IPS-NIHi7 (cell line): ENCODE results near the gene ZEB1.
A peak's percentile ranks its signal among the peaks of the same experiment; 100 is the strongest.
"Not testable (repeated sequence)": the region's sequence is repeated elsewhere in the genome, so short reads cannot be mapped to it uniquely, and the experiment has no call there.

ENCODE experiments used
- DNase-seq: peaks from one replicate; pipeline ENCODE4 v3.0.0; 2012; ENCODE audit warnings: mixed read lengths; ENCODE audit errors: extremely low spot score

ZEB1 gene

DNA sequence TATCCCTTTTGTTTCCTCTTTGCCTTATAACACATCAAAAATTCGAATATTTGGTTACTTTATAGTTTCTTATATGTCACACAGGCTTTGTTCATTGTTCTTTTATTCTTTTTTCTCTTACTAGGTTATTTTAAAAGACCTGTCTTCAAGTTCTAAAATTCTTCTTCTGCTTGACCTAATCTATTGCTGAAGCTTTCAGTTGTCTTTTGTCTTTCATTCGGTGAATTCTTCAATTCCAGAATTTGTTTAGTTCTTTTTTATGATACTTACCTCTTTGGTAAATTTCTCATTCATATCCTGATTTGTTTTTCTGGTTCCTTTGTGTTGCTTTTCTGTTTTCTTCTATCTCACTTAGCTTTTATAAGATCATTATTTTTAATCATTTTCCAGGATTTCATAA lies 188.4 kb downstream of the ZEB1 start:
- DNase-seq = no peak

DNA sequence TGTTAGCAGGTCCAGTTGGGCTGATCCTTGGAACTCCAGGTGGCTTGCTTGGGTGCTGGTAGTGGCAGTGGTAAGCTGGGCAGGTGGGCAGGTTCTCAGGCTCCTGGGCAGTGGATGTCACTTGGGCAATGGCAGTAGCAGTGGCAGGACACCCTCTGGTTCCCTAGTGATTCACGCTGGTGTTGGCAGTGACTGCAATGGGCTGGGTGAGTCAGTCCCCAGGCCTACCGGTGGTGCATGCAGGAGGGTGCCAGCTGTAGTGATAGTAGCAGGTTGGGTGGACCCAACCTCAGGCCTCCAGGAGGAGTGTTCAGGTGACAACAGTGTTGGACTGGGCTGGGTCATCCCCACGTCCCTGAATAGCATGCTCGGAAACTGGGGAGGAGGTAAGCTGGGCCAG lies 189.2 kb downstream of the ZEB1 start:
- no peak for DNase-seq

DNA sequence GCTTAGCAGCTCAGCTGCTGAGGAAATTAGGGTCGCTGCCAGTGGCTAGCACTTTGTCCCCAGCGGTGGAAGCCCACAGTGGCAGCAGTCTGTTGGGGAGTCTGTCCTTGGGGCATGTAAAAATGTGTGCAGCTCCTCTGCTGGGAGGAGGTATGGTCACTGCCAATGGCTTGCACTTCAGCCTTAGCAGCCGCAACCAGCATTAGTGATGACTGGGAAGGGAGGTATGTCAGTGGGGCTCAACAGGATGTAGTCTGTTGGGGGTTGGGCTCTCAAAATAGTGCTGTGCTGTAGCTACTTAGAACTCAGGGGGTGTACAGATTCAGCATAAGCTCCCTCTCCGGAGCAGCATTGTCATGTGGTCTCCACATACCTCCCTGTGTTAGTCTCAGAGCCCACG lies 189.9 kb downstream of the ZEB1 start:
- DNase-seq = no peak

DNA sequence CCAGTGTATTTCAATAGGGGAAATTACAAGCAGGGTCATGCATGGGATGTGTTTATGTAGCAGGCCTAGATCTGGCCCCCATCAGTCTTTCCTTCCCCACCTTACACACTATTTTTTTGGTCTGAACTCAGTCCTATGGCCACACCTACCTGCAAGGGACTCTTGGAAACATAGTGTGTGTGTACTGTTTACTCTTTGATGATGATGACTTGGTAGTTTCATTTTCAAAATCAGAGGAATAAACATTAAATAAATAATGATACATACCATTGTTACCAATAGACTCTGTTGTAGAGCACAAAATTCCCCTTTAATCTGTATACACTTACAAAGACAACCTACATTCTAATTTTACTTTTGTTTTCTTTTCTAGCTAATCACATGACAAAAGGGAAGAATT lies 191.0 kb downstream of the ZEB1 start:
- no peak for DNase-seq

DNA sequence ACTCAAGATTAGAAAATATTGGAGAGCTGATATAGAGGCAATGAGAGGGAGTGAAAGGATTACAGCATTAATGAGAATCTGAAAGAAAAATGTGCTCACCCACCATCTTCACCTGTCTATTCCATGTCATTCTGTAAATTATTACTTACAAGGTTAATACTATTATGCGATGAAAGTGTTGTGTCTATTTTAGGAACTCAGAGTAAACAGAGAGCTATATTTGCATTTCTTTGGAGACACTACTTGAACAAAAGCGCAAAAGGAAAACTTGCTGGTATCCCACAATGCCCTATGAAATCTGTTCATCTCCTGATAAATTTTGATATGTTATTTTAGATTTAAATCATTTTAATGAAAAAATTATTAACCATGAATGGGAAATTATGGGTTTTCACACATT lies 196.1 kb downstream of the ZEB1 start:
- DNase-seq = no peak

DNA sequence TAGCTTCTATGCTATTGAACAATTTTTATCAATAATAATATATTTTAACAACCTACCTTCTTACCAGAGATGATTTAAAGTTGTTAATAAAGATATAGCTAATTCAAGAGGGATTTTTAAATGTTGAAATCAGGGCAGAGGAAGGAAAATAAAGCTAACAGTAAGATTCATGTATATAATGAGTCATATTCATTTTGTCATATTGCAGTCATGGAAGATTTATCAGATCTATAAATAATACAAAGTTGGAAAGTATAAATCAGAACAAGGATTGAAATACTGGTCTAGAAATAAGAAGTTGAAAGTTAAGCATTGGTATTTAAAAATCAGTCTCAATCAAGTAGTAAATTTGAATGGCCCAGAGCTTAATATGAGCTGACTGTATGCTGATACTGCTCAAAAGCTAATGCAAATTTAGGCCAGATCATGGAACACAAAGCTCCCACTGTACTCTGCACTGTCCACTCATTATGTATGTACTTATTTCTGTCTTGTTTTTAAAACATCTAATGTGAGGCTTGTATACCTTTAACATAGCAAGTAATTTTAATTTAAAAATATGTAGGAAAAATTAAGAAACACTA lies 196.9 kb downstream of the ZEB1 start:
- DNase-seq = no peak

DNA sequence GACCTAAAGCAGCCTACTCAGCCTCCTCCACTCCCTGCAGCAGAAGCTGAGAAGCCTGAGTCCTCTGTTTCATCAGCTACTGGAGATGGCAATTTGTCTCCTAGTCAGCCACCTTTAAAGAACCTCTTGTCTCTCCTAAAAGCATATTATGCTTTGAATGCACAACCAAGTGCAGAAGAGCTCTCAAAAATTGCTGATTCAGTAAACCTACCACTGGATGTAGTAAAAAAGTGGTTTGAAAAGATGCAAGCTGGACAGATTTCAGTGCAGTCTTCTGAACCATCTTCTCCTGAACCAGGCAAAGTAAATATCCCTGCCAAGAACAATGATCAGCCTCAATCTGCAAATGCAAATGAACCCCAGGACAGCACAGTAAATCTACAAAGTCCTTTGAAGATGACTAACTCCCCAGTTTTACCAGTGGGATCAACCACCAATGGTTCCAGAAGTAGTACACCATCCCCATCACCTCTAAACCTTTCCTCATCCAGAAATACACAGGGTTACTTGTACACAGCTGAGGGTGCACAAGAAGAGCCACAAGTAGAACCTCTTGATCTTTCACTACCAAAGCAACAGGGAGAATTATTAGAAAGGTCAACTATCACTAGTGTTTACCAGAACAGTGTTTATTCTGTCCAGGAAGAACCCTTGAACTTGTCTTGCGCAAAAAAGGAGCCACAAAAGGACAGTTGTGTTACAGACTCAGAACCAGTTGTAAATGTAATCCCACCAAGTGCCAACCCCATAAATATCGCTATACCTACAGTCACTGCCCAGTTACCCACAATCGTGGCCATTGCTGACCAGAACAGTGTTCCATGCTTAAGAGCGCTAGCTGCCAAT lies 202.2 kb downstream of the ZEB1 start:
- DNase-seq = no peak

DNA sequence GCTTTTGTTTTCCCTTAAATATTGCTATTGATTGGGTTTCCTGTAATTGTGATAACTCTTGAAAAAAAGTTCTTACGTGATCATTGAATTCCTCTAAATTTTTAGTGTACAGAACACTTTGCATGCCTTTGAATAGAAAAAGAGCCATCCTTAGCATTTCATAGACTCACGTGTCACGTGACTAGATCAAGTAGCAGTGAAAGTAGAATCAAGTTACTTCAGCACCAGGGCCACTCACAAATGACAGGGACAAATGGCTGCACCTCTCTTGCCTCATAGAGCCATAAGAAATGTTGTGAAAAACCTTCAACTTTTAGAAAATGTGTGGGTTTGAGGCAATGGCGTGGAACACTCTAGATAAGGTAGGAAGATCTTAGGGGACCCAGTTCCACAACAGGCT lies 203.8 kb downstream of the ZEB1 start:
- no peak for DNase-seq

DNA sequence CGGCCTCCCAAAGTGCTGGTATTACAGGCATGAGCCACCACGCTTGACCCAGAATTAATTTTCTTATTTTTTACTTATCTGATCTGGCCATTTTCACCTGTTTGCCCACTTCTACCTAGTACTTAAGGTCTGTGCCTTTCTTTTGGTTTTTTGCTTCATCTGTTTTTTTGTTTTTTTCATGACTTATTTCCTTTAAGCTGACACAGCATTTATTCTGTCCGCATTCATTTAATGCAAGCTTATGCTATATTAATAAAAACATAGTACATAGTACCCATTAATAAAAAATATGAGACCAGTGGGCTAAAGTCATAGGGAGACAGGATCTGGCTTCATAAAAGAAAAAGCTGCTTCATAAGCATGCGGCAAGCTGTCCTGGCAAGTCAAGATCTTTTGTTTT lies 205.4 kb downstream of the ZEB1 start:
- DNase-seq = no peak

DNA sequence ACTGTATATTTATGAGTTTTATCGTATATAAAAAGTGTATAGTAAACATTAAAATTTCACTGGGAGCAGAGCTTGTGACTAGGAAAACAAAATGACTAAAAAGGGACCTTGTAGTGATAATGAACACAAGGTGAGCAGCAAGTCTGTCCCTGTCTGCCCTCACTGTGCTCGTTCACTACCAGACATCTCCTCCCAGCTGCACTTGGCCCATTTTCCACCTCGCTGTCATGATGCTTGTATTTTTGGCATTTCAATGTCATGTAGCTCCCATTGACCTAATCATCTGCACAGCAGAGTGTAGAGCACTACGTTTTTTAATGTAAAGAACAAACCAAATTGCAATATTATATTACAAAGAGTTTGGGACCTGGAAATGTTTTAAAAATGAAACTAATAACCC lies 207.2 kb downstream of the ZEB1 start:
- DNase-seq = no peak

DNA sequence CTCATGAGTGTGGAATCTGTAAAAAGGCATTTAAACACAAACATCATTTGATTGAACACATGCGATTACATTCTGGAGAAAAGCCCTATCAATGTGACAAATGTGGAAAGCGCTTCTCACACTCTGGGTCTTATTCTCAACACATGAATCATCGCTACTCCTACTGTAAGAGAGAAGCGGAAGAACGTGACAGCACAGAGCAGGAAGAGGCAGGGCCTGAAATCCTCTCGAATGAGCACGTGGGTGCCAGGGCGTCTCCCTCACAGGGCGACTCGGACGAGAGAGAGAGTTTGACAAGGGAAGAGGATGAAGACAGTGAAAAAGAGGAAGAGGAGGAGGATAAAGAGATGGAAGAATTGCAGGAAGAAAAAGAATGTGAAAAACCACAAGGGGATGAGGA lies 207.7 kb downstream of the ZEB1 start:
- DNase-seq = peak; percentile 20

DNA sequence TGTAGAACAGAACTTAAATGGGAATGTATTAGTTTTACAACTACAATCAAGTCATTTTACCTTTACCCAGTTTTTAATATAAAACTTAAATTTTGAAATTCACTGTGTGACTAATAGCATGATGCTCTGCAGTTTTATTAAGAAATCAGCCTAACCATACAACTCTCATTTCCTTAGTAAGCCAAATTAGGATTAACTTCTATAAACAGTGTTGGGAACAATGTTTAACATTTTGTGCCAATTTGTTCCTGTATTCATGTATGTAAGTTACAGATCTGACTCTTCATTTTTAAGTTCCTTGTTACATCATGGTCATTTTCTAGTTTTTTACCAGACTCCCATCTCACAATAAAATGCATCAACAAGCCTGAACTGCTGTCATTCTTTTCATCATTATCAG lies 209.8 kb downstream of the ZEB1 start:
- DNase-seq = no peak

DNA sequence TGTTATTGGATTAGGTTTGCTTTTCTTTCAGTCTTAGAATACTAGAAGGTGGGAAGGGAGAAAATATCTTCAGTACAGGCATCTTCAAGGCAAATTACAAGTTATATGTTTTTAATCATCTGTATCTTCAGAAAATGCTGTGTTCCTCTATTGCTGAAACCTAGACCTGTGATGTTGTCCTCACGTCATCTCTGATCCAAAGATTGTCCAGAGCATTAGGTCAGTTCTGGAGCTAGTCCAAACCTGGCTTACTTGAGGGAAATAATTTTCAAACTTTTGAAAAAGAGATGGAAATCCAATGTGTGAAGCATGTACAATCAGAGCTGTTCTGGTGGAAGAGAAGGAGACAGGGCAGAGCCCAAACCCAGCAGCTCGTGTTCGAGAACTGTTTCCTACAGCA lies 217.3 kb downstream of the ZEB1 start:
- DNase-seq = no peak

DNA sequence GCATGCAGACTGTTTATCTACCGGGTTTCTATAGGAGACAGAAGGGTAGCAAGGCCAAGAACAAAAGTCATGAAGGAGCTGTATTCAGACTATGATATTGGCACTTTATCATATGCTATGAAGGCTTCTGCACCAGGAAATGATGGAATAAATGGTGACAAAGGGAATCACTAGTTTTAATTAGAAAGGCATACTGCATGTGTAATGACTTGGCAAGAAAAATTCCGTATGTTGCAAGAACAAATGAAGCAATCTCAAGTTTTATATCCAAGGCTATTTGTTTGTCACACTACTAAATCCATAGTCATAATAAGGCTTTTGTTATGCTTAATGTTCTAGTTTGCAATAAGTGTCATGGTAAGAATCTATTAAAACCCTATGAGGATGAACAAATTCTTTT lies 230.9 kb downstream of the ZEB1 start:
- DNase-seq = no peak

DNA sequence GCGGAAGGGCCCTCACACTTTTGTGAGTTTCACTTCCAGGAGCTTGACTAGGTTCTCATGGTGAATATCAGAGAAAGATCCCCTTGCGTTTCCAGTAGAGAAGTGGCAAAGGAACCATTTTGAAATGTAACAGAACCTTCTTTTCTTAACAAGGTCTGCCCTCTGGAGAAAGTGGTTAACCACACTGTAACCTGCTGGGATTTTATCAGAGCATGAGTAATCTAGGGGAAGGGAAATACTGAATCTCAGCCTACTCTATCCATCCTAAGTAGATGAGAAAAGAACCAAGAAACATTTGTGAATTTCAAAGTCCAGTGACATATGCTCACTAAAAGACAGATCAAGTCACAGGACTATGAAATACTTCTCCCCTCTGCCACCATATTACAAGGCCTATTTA lies 235.5 kb downstream of the ZEB1 start:
- no peak for DNase-seq

DNA sequence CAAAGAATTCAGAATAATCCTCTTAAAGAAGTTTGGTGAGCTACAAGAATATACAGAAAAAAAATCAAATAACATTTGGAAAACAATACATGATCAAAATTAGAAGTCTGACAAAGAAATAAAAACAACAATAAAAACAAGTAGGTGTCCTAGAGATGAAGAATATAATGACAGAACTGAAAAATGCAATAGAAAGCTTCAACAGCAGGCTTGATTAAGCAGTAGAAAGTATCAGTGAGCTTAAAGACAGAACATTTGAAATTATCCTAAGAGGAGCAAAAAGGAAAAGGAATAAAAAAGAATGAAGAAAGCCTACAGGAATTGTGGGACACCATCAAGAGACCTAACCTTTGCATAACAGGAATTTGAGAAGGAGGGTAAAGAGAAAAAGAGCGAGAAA lies 238.8 kb downstream of the ZEB1 start:
- DNase-seq = no peak

DNA sequence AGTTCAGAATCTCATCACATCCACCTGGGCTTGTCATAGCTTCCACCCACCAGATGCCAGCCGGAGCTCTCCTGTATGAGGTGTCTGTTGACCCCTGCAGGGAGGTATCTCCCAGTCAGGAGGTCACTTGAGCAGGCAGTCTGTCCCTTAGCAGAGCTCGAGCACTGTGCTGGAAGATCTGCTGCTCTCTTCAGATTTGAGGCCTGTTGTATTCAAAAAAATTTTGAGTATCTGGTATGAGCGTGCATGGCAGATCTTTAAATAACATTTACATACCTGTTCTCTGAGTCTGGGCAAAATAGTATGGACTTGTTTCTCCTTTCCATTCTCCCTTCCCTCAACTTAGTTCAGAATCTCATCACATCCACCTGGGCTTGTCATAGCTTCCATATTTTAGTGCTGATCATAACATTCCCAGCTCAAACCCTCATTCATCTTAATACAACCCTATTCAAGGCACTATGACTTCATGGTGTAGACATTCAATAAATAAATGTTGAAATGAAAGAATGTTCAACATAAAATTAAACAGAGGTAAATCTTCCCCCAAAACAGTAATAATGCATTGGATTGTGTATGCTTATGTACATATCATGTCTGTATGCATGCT lies 249.3 kb downstream of the ZEB1 start:
- DNase-seq = not testable (repeated sequence)

DNA sequence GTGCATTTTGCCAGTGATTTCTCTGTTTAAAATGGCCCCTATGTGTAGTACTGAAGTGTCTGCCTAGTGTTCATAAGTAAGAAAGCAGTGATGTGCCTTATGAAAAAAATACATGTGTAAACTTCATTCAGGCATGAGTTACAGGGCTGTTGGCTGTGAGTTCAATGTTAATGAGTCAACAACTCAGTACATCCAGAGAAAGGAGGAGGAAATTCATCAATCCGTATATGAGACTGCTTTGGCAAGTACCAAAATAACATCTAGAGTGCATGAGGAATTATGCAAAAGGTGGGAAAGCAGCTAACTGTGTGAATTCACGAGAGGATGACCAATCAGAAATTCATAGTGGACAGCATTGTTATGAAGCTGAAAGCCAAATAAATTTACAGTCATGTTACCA lies 255.6 kb downstream of the ZEB1 start:
- DNase-seq = no peak

DNA sequence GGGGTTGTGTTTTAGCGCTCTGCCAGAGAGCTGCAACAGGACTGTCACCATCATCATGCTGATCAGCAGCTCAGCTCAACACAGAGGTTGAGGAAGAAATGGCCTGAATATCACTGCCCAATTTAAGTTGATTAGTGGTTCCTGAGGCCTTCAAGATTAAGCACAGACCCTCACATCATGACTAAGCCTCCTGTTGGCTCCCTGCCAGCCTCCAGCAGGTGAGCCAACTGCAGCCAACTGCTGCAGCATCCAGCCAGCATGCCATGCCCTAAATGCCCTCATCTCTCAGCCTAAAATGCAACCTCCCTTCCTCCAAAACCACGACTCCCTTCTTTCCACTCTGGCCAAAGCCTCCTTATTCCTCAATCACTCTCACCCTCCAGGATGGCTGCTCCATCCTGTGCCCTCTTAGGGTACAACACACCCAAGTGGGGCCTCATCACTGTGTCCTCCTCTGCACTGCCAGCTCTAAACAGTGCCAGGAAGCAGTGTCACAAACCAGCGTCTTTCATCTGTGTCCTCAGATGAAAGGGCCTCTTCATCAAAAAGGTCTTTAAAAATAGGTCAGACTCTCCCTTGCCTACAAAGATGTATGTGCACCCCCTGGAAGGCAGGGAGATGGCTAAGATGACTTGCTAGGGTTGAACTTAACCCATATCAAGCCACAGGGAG lies 259.3 kb downstream of the ZEB1 start:
- no peak for DNase-seq

DNA sequence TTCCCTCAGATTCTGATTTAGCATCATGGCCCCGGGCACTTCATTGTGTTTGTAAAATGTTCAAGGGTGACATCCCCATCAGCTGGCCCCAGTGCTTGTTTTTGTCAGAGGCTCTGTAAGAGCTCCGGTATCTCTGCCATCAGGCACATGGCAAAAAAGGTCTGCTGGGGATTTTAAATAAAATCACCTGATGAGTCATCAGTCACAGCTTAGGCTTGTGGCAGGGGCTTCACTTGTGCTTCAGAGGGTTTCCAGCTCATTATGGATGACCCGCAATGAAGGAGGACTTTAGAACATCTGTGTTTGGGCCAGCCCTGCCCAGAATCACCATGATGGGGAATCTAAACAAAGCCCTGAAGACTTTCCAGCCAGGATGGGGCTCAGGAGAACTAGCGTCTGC lies 259.9 kb downstream of the ZEB1 start:
- no peak for DNase-seq
